Osteoblast (primary cell): Measurements from ENCODE around the gene INPP4B. TPM values are rescaled to one million over a fixed set of nuclear protein-coding genes. Genes with fewer than 3 reads are reported as not detected.

Experiments
- DNase-seq: peaks from one replicate; pipeline ENCODE4 v3.0.0; 2011; ENCODE audit warnings: low spot score, mixed read lengths; ENCODE audit not compliant: insufficient read length; ENCODE audit errors: missing footprints
- H2AFZ ChIP-seq: 2 replicates; pipeline ENCODE4 v1.6.0; 2011; ENCODE audit warnings: mild to moderate bottlenecking, low read length
- H3K27ac ChIP-seq: 2 replicates; pipeline ENCODE4 v1.5.1; 2011; ENCODE audit warnings: mild to moderate bottlenecking, low read depth, low read length, moderate library complexity
- H3K27me3 ChIP-seq: 2 replicates; pipeline ENCODE4 v1.6.0; 2012; ENCODE audit warnings: mild to moderate bottlenecking, control low read depth, inconsistent platforms, low read length, moderate library complexity; ENCODE audit not compliant: insufficient read depth
- H3K36me3 ChIP-seq: 2 replicates; pipeline ENCODE4 v1.5.1; 2011; ENCODE audit warnings: mild to moderate bottlenecking, low read length, control low read depth, moderate library complexity; ENCODE audit not compliant: insufficient read depth
- H3K4me1 ChIP-seq: 2 replicates; pipeline ENCODE4 v1.5.1; 2011; ENCODE audit warnings: mild to moderate bottlenecking, low read length, control low read depth, moderate library complexity; ENCODE audit not compliant: insufficient read depth
- H3K4me2 ChIP-seq: 2 replicates; pipeline ENCODE4 v1.6.0; 2011; ENCODE audit warnings: mild to moderate bottlenecking, low read length; ENCODE audit not compliant: insufficient read depth
- H3K4me3 ChIP-seq: fragments of 200-600 bp; sonication (generic); 3 replicates; pipeline ENCODE4 v1.5.1; 2012; ENCODE audit warnings: mild to moderate bottlenecking, low read length, inconsistent platforms; ENCODE audit not compliant: insufficient read depth
- H3K79me2 ChIP-seq: 2 replicates; pipeline ENCODE4 v1.6.0; 2012; ENCODE audit warnings: mild to moderate bottlenecking, low read length, control low read depth, inconsistent platforms; ENCODE audit not compliant: insufficient read depth
- H3K9me3 ChIP-seq: 2 replicates; pipeline ENCODE4 v1.5.1; 2011; ENCODE audit warnings: low read depth, low read length, control low read depth
- H4K20me1 ChIP-seq: 2 replicates; pipeline ENCODE4 v1.6.0; 2012; ENCODE audit warnings: mild to moderate bottlenecking, low read length, control low read depth; ENCODE audit not compliant: insufficient read depth
- CTCF ChIP-seq: IDR thresholded peaks from 2 replicates; pipeline ENCODE4 v1.5.1; 2011; ENCODE audit warnings: mild to moderate bottlenecking, low read depth, low read length, moderate library complexity; ENCODE audit errors: extremely low read depth
- total RNA-seq: library from RNA; depleted of rRNA; stranded (reverse); fragments of >200 nt; gene quantifications from 2 replicates; pipeline ENCODE4 v1.2.3, GENCODE V29; 2012

INPP4B gene
- total RNA-seq, 1 donor, result 11.6 TPM

GRCh38 chr4:142396279-142396678 is 449.8 kb downstream of the INPP4B start:
- Histone ChIP-seq H3K27me3 (no peaks in the 10 kb centered on the region), H3K36me3 (no peaks in the 10 kb centered on the region), H3K4me1 (peaks cover 3% of the 10 kb centered on the region), H3K4me3 (no peak overlapping the region), H3K4me2 (no peak overlapping the region), H2AFZ (no peak overlapping the region), H3K27ac (peak overlapping the region; percentile 15), H3K79me2 (peaks cover 59% of the 10 kb centered on the region), H3K9me3 (no peaks in the 10 kb centered on the region), H4K20me1 (no peaks in the 10 kb centered on the region)
- no peak for TF ChIP-seq CTCF
- no peak for DNase-seq

GRCh38 chr4:142393127-142393526 is 453.0 kb downstream of the INPP4B start:
- Histone ChIP-seq H3K4me3 (no peak overlapping the region), H3K9me3 (no peaks in the 10 kb centered on the region), H4K20me1 (no peaks in the 10 kb centered on the region), H3K27me3 (no peaks in the 10 kb centered on the region), H3K4me2 (no peak overlapping the region), H3K27ac (no peak overlapping the region), H2AFZ (no peak overlapping the region), H3K79me2 (peaks cover 46% of the 10 kb centered on the region), H3K4me1 (peaks cover 3% of the 10 kb centered on the region), H3K36me3 (no peaks in the 10 kb centered on the region)
- DNase-seq, result no peak
- no peak for TF ChIP-seq CTCF

- H2AFZ ChIP-seq, result peak overlapping the region; percentile 8
- H3K79me2 ChIP-seq, result peaks cover 39% of the 10 kb centered on the region
- H3K27me3 ChIP-seq, result no peaks in the 10 kb centered on the region
- no peaks in the 10 kb centered on the region for H3K9me3 ChIP-seq
- no peak overlapping the region for H3K4me2 ChIP-seq
- no peak overlapping the region for H3K27ac ChIP-seq
- no peak for TF ChIP-seq CTCF
- no peaks in the 10 kb centered on the region for H4K20me1 ChIP-seq
- no peaks in the 10 kb centered on the region for H3K4me1 ChIP-seq
- DNase-seq, result no peak
- no peaks in the 10 kb centered on the region for H3K36me3 ChIP-seq
- H3K4me3 ChIP-seq, result no peak overlapping the region
Measured at GRCh38 chr4:142386856-142387255, 459.2 kb downstream of the INPP4B start.

GRCh38 chr4:142386449-142386848 is 459.7 kb downstream of the INPP4B start:
- H4K20me1 ChIP-seq, result no peaks in the 10 kb centered on the region
- H3K27ac ChIP-seq, result no peak overlapping the region
- no peaks in the 10 kb centered on the region for H3K36me3 ChIP-seq
- H3K4me3 ChIP-seq, result no peak overlapping the region
- peaks cover 39% of the 10 kb centered on the region for H3K79me2 ChIP-seq
- H3K4me2 ChIP-seq, result no peak overlapping the region
- no peaks in the 10 kb centered on the region for H3K4me1 ChIP-seq
- no peak overlapping the region for H2AFZ ChIP-seq
- no peak for TF ChIP-seq CTCF
- no peaks in the 10 kb centered on the region for H3K27me3 ChIP-seq
- DNase-seq, result no peak
- no peaks in the 10 kb centered on the region for H3K9me3 ChIP-seq
